HG02642 (cell line): ENCODE results near the gene SDHAF3.
"Not testable (repeated sequence)": the region's sequence is repeated elsewhere in the genome, so short reads cannot be mapped to it uniquely, and the experiment has no call there.

Experiments
- ATAC-seq: cut with Tn5 transposase; IDR thresholded peaks from one replicate; pipeline ENCODE4 v1.9.1; 2021; ENCODE audit warnings: mild to moderate bottlenecking; ENCODE audit not compliant: unreplicated experiment, poor library complexity

SDHAF3 gene

DNA sequence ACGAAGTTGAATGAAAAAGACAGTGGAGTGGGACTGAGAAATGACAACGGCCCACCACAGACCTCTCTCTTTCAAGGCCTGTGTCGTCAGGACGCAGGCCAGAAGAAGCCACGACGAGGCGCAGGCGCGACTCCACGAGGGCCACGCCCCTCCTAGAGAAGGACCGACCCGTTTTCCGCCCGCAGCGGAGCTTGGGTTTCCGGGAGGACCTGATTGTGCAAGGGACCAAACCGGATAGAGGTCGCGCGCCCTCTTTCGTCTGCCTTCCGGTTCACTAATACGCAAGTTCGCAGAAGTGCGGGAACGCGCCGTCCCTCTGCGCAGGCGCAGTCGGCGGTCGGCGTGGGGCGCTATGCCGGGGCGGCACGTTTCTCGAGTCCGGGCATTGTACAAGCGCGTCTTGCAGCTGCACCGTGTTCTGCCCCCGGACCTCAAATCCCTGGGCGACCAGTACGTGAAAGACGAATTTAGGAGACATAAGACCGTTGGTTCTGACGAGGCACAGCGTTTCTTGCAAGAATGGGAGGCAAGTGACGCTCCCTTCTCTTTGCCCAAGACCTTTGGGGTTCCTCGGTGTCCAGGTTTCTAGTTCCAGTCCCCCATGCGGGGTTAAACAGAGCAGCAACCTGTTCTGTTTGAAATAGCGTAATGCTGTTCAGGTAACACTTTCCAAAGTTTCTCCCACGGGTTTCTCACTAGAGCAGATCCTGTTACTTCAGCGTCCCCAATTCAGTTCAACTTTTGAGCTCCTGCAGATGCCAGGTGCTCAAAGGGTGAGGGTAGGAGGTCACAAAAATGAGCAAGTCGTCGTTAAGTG lies at the start of gene SDHAF3:
Gene SDHAF3, plus strand, starts transcription at position 327 of the 817 bp plus-strand sequence. Its CDS starts 26 bp downstream, at position 353.
- peak; percentile 95 for ATAC-seq

DNA sequence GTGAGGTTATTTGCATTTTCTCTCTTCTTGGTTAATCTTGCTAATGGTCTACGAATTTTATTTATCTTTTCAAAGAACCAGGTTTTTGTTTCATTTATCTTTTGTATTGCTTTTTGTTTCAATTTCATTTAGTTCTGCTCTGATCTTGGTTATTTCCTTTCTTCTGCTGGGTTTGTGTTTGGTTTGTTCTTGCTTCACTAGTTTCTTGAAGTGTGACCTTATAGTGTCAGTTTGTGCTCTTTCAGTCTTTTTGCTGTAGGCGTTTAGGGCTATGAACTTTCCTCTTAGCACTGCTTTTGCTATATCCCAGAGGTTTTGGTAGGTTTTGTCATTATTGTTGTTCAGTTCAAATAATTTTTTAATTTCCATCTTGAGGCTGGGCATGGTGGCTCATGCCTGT lies 45.5 kb upstream of the SDHAF3 start:
- ATAC-seq = not testable (repeated sequence)

GRCh38 chr7:97075928-97076327 lies 41.6 kb upstream of the SDHAF3 start:
- ATAC-seq = no peak

GRCh38 chr7:97078023-97078969 lies 39.2 kb upstream of the SDHAF3 start:
- no peak for ATAC-seq

DNA sequence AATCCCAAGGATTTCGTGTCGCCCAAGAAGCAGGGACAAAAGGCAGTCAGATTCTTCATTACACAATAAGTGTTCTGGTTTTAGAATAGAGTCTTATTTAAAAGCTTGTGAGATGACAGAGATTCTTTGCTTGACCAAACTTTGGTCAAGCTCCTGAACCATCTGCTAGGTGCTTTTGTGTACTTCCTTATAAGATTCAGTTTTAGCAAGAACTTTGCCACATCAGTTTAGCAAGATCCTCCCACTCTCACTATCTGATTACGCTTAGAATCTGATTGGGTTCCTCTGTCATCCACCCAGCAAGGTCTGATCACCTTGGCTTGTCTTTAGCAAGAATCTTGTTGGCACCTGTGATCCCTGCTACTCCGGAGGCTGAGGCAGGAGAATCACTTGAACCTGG lies 38.2 kb upstream of the SDHAF3 start:
- no peak for ATAC-seq

GRCh38 chr7:97081521-97082300 lies 35.8 kb upstream of the SDHAF3 start:
- ATAC-seq = no peak

- no peak for ATAC-seq
These were observed 29.1 kb upstream of the SDHAF3 start for GRCh38 chr7:97088364-97088763.

- no peak for ATAC-seq
These were observed 27.7 kb upstream of the SDHAF3 start for GRCh38 chr7:97089771-97090170.

DNA sequence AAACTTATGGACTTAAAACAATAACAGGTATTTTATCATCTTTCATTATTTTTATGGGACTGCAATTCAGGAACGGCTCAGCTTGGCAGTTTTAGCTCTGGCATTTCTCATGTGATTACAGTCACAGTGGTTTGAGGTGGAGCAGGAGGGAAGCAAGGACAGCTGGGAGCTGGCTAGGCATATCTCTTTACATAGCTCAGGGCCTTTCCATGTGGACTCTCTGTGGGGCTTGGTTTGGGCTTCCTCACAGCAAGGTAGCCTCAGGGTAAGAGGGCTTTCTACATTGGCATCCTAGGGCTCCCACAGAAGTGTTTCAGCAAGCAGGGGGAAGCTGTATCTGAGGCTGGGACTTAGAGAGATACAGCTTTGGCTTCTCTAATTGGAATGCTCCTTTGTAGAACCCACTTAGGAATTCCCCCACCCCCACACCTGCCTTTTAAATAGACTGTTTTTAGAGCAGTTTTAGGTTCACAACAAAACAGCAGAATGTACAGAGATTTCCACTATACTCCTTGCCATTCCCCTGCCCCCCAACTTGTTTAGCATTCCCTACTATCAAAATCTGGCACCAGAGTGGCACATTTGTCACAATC lies 26.6 kb upstream of the SDHAF3 start:
- ATAC-seq = no peak

DNA sequence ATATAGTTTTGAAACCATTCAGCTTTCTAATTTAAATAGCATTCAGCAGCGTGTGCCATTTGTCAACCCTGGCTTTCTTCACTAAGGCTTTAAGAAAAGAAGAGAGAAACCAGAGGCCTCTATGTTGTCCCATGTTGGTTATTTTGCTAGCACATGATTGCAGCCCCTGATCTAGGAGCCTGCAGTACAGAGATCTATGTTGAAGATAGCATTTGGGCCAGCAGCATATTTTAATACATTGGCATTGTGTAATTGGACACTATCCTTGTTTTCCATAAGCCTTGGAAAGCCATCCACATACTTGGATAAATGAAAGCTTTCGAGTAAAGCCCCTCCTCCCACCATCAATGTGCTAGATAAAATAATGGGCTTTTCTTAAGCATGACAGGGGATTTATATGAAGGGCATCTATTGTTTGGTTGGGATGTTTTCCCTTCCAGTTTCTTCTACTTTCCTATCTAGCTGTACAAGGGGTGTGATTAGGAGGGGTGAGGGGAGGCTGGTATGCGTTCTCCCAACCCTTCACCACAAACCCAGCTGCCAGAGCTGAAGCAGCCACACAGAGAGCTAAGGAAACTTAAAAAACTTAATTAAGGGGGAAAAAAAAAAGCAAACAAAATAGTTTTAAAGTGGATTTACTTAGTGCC lies 23.1 kb upstream of the SDHAF3 start:
- no peak for ATAC-seq

DNA sequence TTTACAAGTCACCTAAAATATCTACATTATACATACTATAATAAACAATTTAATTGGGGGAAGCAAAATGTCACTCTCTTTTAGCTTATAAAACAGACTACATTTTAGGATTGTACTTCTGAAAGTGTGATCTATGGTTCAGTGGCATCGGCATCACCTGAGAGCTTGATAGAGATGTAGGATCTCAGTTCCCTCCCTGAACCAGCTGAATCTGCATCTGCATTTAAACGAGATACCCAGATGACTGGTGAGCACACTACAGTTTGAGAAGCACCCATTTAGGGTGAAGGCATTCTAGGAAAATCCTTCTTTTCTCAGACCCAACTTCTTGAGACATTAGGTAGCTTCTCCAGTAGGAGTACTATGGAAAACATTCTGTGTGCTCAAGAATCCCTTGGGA lies 21.5 kb upstream of the SDHAF3 start:
- ATAC-seq = no peak

DNA sequence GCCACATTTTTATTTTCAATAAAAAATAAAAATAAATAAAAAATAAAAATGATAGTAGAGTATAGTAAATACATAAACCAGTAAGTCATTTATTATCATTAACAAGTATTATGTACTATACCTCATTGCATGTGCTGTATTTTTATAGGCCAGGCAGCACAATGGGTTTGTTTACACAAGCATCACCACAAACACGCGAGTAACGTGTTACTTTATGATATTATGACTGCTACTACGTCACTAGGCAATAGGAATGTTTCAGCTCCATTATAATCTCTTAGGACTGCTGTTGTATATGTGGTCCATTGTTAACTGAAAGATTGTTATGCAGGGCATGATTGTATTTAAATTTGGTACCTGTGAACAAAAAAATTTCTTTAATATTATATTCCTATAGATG lies 20.8 kb upstream of the SDHAF3 start:
- no peak for ATAC-seq

GRCh38 chr7:97104719-97105238 lies 12.7 kb upstream of the SDHAF3 start:
- peak; percentile 95 for ATAC-seq

DNA sequence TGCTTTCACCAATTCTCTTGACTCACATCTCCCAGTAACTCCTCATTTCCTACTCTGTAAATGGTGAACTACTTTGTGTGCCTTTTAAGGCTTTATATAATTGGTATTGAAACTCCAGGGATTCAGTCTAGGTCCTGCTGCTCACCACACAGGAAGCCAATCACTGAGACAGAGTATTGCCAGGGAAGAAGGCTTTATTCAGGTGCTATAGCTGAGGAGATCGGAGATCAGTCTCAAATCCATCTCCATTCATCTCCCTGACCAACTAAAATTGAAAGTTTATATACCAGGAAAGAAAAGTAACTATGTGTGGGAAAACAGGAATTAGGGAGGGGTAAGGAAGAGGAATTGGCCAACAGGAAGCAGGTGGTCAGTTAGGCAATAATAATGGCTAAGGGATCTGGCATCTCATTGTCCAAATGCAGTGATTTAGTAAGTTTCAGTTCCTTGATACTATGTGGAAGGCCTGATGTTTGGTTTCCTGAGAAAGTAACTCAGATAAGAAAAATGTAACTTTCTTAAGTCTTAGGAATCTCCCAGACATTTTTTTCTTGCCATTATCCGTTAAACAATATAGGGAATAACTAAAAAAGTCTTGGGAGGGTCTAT lies 10.2 kb upstream of the SDHAF3 start:
- ATAC-seq = no peak

GRCh38 chr7:97116308-97116707 lies 1.2 kb upstream of the SDHAF3 start:
- no peak for ATAC-seq

- no peak for ATAC-seq
These were observed 495 bp upstream of the SDHAF3 start for GRCh38 chr7:97117035-97117371.

DNA sequence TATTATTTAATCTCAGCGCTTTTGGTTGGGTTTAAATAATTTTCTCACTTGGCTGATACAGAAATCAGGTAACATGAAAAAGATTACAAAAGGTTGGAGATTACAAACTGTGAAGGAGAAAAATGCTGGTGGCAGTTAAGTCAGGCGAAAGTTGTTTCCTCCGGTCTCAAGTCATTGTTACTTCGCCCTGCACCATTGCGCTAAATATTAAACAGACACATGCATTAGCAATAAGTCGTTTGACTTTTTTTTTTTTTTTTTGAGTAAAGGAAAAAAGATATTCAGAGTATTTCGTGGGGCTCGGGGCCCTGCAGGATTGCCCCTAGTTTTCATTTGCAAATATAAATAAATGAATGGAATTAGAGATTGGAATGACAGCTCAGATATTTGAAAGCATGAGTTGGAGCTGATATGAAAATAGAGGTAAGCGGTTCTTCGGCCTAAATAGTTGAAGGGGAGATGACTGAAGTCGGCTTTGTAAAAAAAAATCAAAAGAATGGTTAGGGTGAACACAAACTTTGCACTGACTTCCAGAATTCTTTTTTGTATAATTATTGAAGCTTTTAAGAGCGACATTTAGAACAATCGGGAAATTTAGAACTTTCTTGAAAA lies 914 bp downstream of the SDHAF3 start:
- no peak for ATAC-seq

DNA sequence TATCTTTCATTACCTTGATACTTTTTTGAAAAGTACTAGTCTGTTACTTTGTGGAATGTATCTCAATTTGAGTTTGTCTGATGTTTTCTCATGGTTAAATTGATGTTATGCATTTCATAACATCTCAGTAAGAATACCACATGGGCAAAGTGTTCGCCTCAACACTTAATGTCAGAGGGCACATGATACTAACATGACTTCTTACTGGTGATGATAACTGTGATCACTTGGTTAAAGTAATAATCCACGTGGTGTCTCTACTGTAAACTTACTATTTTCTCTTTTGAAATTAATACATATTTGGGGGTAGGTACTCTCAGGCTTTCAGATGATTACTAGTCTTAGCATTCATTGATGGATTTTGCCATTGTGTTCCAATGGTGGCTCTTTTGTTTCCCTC lies 2.2 kb downstream of the SDHAF3 start:
- no peak for ATAC-seq
